ENCODE results near the gene TMEM198.

TMEM198 gene

GRCh38 chr2:219545295-219545942, 1.6 kb downstream of the TMEM198 start:
- DNase-seq (ENCODE audit: low spot score) = no peak

GRCh38 chr2:219545943-219546352, 2.1 kb downstream of the TMEM198 start:
- DNase-seq (ENCODE audit: low spot score) = no peak

- DNase-seq (ENCODE audit: low spot score) = no peak
Observed at GRCh38 chr2:219547621-219548020, 3.8 kb downstream of the TMEM198 start.

- no peak for DNase-seq (ENCODE audit: low spot score)
Observed at GRCh38 chr2:219548990-219549389, 5.2 kb downstream of the TMEM198 start.

- DNase-seq (ENCODE audit: low spot score) = no peak
Observed at GRCh38 chr2:219549619-219550018, 5.8 kb downstream of the TMEM198 start.

GRCh38 chr2:219551441-219552381, 7.9 kb downstream of the TMEM198 start:
- DNase-seq (ENCODE audit: low spot score) = no peak

- DNase-seq (ENCODE audit: low spot score) = no peak
Observed at GRCh38 chr2:219552382-219553167, 8.7 kb downstream of the TMEM198 start.

- DNase-seq (ENCODE audit: low spot score) = no peak
Observed at GRCh38 chr2:219553168-219553417, 9.3 kb downstream of the TMEM198 start.

GRCh38 chr2:219553463-219553963, 9.7 kb downstream of the TMEM198 start:
- no peak for DNase-seq (ENCODE audit: low spot score)

GRCh38 chr2:219554350-219554749, 10.5 kb downstream of the TMEM198 start:
- DNase-seq (ENCODE audit: low spot score) = no peak

GRCh38 chr2:219555956-219556355, 12.1 kb downstream of the TMEM198 start:
- DNase-seq (ENCODE audit: low spot score) = no peak

- DNase-seq (ENCODE audit: low spot score) = no peak
Observed at GRCh38 chr2:219556413-219556812, 12.6 kb downstream of the TMEM198 start.

- no peak for DNase-seq (ENCODE audit: low spot score)
Observed at GRCh38 chr2:219557320-219557719, 13.5 kb downstream of the TMEM198 start.

GRCh38 chr2:219557791-219558785, 14.3 kb downstream of the TMEM198 start:
- DNase-seq (ENCODE audit: low spot score) = no peak

- no peak for DNase-seq (ENCODE audit: low spot score)
Observed at GRCh38 chr2:219559156-219559915, 15.5 kb downstream of the TMEM198 start.

- DNase-seq (ENCODE audit: low spot score) = no peak
Observed at GRCh38 chr2:219560037-219560892, 16.4 kb downstream of the TMEM198 start.

- no peak for DNase-seq (ENCODE audit: low spot score)
Observed at GRCh38 chr2:219560893-219561178, 17.0 kb downstream of the TMEM198 start.

GRCh38 chr2:219561179-219562048, 17.6 kb downstream of the TMEM198 start:
- DNase-seq (ENCODE audit: low spot score) = no peak
